ENCODE results near the gene TREM2.

The TREM2 gene

GRCh38 chr6:41200901-41201763 lies 38.2 kb upstream of the TREM2 start, which contains the start of gene TREML2:
TREML2 (minus strand) TSS chr6:41201149; CDS start chr6:41201008, 141 bp downstream.
- H3K4me3 ChIP-seq (ENCODE audit: low read depth, low read length) = no peak within 1 kb of the TSS
- TF ChIP-seq CTCF (IDR thresholded peaks at IDR 0.05; ENCODE audit: low read depth, low read length) = no peak
- peaks cover 3% of the 10 kb centered on the region for H3K9me3 ChIP-seq (ENCODE audit: severe bottlenecking)
- no peaks in the 10 kb centered on the region for H3K36me3 ChIP-seq
- DNase-seq = no peak
- H3K27ac ChIP-seq = no peak within 1 kb of the TSS
- H3K27me3 ChIP-seq (ENCODE audit: insufficient read depth, low read depth, severe bottlenecking) = peaks cover 12% of the 10 kb centered on the region

GRCh38 chr6:41200296-41200900 lies 37.5 kb upstream of the TREM2 start:
- TF ChIP-seq CTCF (IDR thresholded peaks at IDR 0.05; ENCODE audit: low read depth, low read length) = no peak
- H3K4me3 ChIP-seq (ENCODE audit: low read depth, low read length) = no peak overlapping the region
- H3K9me3 ChIP-seq (ENCODE audit: severe bottlenecking) = peaks cover 3% of the 10 kb centered on the region
- H3K27ac ChIP-seq = no peak overlapping the region
- peaks cover 12% of the 10 kb centered on the region for H3K27me3 ChIP-seq (ENCODE audit: insufficient read depth, low read depth, severe bottlenecking)
- DNase-seq = no peak
- H3K36me3 ChIP-seq = no peaks in the 10 kb centered on the region

- no peak for DNase-seq
- Histone ChIP-seq H3K27me3 (ENCODE audit: insufficient read depth, low read depth, severe bottlenecking) (peaks cover 12% of the 10 kb centered on the region), H3K9me3 (ENCODE audit: severe bottlenecking) (peaks cover 3% of the 10 kb centered on the region), H3K27ac (no peak overlapping the region), H3K36me3 (no peaks in the 10 kb centered on the region), H3K4me3 (ENCODE audit: low read depth, low read length) (no peak overlapping the region)
- TF ChIP-seq CTCF (IDR thresholded peaks at IDR 0.05; ENCODE audit: low read depth, low read length) = no peak
Measured at GRCh38 chr6:41199552-41200246, 36.8 kb upstream of the TREM2 start.

GRCh38 chr6:41197234-41197633 lies 34.3 kb upstream of the TREM2 start:
- no peak overlapping the region for H3K4me3 ChIP-seq (ENCODE audit: low read depth, low read length)
- peaks cover 12% of the 10 kb centered on the region for H3K27me3 ChIP-seq (ENCODE audit: insufficient read depth, low read depth, severe bottlenecking)
- no peak for TF ChIP-seq CTCF (IDR thresholded peaks at IDR 0.05; ENCODE audit: low read depth, low read length)
- H3K36me3 ChIP-seq = no peaks in the 10 kb centered on the region
- H3K9me3 ChIP-seq (ENCODE audit: severe bottlenecking) = peaks cover 3% of the 10 kb centered on the region
- no peak for DNase-seq
- H3K27ac ChIP-seq = no peak overlapping the region

GRCh38 chr6:41194386-41194785 lies 31.5 kb upstream of the TREM2 start:
- H3K9me3 ChIP-seq (ENCODE audit: severe bottlenecking) = peaks cover 19% of the 10 kb centered on the region
- no peak overlapping the region for H3K4me3 ChIP-seq (ENCODE audit: low read depth, low read length)
- no peak for DNase-seq
- TF ChIP-seq CTCF (IDR thresholded peaks at IDR 0.05; ENCODE audit: low read depth, low read length) = no peak
- no peaks in the 10 kb centered on the region for H3K36me3 ChIP-seq
- H3K27me3 ChIP-seq (ENCODE audit: insufficient read depth, low read depth, severe bottlenecking) = peaks cover 12% of the 10 kb centered on the region
- H3K27ac ChIP-seq = no peak overlapping the region

All from WERI-Rb-1 (cell line).